HepG2 (cell line): ENCODE results near the gene HSD17B8. TPM values are rescaled to one million over a fixed set of nuclear protein-coding genes. Genes with fewer than 3 reads are reported as not detected.

Source experiments
- ATF7 ChIP-seq, 2 experiments: fragments of 450-650 bp in 1 of 2; sonication (generic) in 1 of 2; formaldehyde crosslinking in 1 of 2; IDR thresholded peaks; 2 replicates each; pipeline versions ENCODE4 v1.4.0 to v1.6.1; 2016 to 2020; ENCODE audit warnings: antibody characterized with exemption in 1 of 2, mild to moderate bottlenecking in 1 of 2, missing genetic modification reagents in 1 of 2
- ATF7-NPFF ChIP-seq: sonication (generic); formaldehyde crosslinking; IDR thresholded peaks from 2 replicates; pipeline ENCODE4 v1.8.1; 2023; ENCODE audit warnings: mild to moderate bottlenecking, low read depth, missing genetic modification reagents, moderate library complexity
- CCDC6 ChIP-seq: sonication (generic); formaldehyde crosslinking; IDR thresholded peaks from 2 replicates; pipeline ENCODE4 v1.8.1; 2022; ENCODE audit warnings: mild to moderate bottlenecking, missing genetic modification reagents, moderate library complexity
- MTA1 ChIP-seq: sonication (generic); formaldehyde crosslinking; IDR thresholded peaks from 2 replicates; pipeline ENCODE4 v1.4.0; 2020; ENCODE audit warnings: missing genetic modification reagents, mild to moderate bottlenecking, borderline replicate concordance
- MYC ChIP-seq: sonication (generic); formaldehyde crosslinking; IDR thresholded peaks from 2 replicates; pipeline ENCODE4 v1.9.0; 2021; ENCODE audit warnings: missing genetic modification reagents, borderline replicate concordance
- NCOR1 ChIP-seq: fragments of 200-600 bp; sonication (generic); IDR thresholded peaks from 2 replicates; pipeline ENCODE4 v1.7.0; 2017; ENCODE audit warnings: antibody characterized with exemption, low read length, borderline replicate concordance
- REL ChIP-seq: sonication (generic); formaldehyde crosslinking; conservative IDR thresholded peaks from 2 replicates; pipeline ENCODE4 v1.8.0; 2022; ENCODE audit warnings: mild to moderate bottlenecking, missing genetic modification reagents, moderate library complexity
- THAP11 ChIP-seq: IDR thresholded peaks from 2 replicates; pipeline ENCODE4 v1.6.1; 2016; ENCODE audit warnings: missing biosample characterization, missing genetic modification reagents
- U2AF2 ChIP-seq: fragments of 200-400 bp; formaldehyde crosslinking; IDR thresholded peaks from 2 replicates; pipeline ENCODE4 v1.6.1; 2017; ENCODE audit warnings: low read depth, mild to moderate bottlenecking, low read length
- XRCC5 ChIP-seq: fragments of 200-400 bp; formaldehyde crosslinking; optimal IDR thresholded peaks from 2 replicates; pipeline ENCODE3; 2017; ENCODE audit warnings: mild to moderate bottlenecking, low read length
- ZFX ChIP-seq: sonication (generic); formaldehyde crosslinking; IDR thresholded peaks from 2 replicates; pipeline ENCODE4 v1.4.0; 2020; ENCODE audit warnings: mild to moderate bottlenecking, low read depth, missing genetic modification reagents, moderate library complexity
- ZKSCAN1 ChIP-seq: fragments of 150-350 bp; IDR thresholded peaks from 2 replicates; pipeline ENCODE4 v1.6.1; 2014; ENCODE audit warnings: low read length
- ZNF441 ChIP-seq: sonication (generic); formaldehyde crosslinking; IDR thresholded peaks from 2 replicates; pipeline ENCODE4 v1.7.0; 2021; ENCODE audit warnings: missing genetic modification reagents, borderline replicate concordance
- ZNF709 ChIP-seq: sonication (generic); formaldehyde crosslinking; IDR thresholded peaks from 2 replicates; pipeline ENCODE4 v1.5.0; 2020; ENCODE audit warnings: mild to moderate bottlenecking, missing genetic modification reagents
- ZNF768 ChIP-seq: sonication (generic); formaldehyde crosslinking; IDR thresholded peaks from 2 replicates; pipeline ENCODE4 v1.4.0; 2020; ENCODE audit warnings: missing genetic modification reagents
- ZNF777 ChIP-seq: sonication (generic); formaldehyde crosslinking; IDR thresholded peaks from 2 replicates; pipeline ENCODE4 v1.4.0; 2020; ENCODE audit warnings: missing genetic modification reagents
- polyA plus RNA-seq, 8 experiments: library from polyadenylated mRNA; depleted of rRNA in 3 of 8; stranded (reverse) in 7 of 8; unstranded in 1 of 8; fragments of >200 nt; fragmentation: Illumina TruSeq in 4 of 8; extraction: Trizol in 4 of 8; gene quantifications; 2 replicates each; pipeline versions ENCODE4 v1.2.1 to v1.2.3, GENCODE V29; 2011 to 2016; ENCODE audit warnings: low read depth in 4 of 8, missing spikeins in 1 of 8, mixed read lengths in 1 of 8; ENCODE audit not compliant: insufficient read depth in 1 of 8
- total RNA-seq, 5 experiments: library from RNA; depleted of rRNA; stranded (reverse); fragments of >200 nt; fragmentation: Illumina TruSeq; extraction: Trizol; gene quantifications; 2 replicates each; pipeline ENCODE4 v1.2.3, GENCODE V29; 2016; ENCODE audit warnings: low read depth in 1 of 5
- TF ChIP-seq, protein P1 (sequence below): sonication (generic); formaldehyde crosslinking; IDR thresholded peaks from 2 replicates; pipeline ENCODE4 v1.4.0; 2020; ENCODE audit warnings: mild to moderate bottlenecking, missing genetic modification reagents
- TF ChIP-seq, protein P2 (sequence below): conservative IDR thresholded peaks from 2 replicates; pipeline ENCODE4 v1.6.1; 2018; ENCODE audit warnings: missing genetic modification reagents
- TF ChIP-seq, protein P3 (sequence below): sonication (generic); formaldehyde crosslinking; IDR thresholded peaks from 2 replicates; pipeline ENCODE4 v1.4.0; 2020; ENCODE audit warnings: missing genetic modification reagents
- TF ChIP-seq, protein P4 (sequence below): sonication (generic); IDR thresholded peaks from 2 replicates; pipeline ENCODE4 v1.6.1; 2016; ENCODE audit warnings: low read depth, borderline replicate concordance

Gene HSD17B8
- total and polyA plus RNA-seq, 2 of the 13 experiments (the other 11 are each of a cell fraction or from before 2014, with no cell fraction given) = 12.6 to 20.1 TPM

DNA sequence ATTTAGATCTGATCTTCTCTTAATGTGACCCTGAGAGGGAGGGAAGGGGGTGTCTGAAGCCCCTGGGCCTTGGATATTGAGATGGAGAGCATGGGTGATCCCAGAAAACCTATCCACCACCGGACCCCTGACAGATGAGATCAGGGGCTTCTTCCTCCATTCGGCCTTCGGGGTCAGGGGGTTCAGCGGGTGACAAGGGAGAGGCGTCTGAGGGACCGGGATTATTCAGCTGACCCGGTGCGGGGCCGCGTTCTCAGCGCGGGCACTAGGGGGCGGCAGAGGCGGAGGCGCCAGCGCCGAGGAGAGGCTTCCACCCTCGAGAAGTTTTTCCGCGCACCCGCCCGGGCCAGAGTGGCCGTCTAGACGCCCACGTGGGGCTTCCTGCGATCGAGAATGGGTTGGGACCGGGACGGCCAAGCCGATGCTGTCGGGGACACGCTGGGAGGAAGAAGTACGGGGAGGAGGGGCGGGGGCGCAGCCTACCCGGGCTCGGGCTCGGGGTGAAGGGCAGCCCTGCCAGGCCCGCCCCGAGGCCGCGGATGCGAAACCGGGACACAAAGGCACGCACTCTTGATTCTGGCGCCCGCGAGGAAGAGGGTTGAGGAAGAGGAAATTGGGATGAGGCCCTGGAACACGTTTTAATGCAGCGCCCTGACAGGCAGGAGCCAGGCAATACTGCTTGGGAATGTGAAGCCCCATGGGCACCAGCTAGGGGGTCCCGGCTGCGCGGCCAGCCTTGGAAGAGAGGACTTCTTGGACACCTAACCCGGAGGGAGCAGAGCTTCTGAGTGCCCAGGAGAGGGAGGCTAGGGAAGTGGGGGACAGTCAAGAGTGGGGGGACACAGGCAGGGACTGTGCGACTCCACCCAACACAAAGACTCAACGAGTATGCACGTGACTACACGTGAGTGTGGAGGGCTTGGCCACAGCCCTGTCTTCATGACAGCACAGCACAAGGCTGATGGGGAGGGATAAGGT, 42.8 kb upstream of the HSD17B8 start (continued):
- TF ChIP-seq, protein P1, sequence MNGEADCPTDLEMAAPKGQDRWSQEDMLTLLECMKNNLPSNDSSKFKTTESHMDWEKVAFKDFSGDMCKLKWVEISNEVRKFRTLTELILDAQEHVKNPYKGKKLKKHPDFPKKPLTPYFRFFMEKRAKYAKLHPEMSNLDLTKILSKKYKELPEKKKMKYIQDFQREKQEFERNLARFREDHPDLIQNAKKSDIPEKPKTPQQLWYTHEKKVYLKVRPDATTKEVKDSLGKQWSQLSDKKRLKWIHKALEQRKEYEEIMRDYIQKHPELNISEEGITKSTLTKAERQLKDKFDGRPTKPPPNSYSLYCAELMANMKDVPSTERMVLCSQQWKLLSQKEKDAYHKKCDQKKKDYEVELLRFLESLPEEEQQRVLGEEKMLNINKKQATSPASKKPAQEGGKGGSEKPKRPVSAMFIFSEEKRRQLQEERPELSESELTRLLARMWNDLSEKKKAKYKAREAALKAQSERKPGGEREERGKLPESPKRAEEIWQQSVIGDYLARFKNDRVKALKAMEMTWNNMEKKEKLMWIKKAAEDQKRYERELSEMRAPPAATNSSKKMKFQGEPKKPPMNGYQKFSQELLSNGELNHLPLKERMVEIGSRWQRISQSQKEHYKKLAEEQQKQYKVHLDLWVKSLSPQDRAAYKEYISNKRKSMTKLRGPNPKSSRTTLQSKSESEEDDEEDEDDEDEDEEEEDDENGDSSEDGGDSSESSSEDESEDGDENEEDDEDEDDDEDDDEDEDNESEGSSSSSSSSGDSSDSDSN (CRISPR knock-in tag) = peak; percentile 76
- TF ChIP-seq ZNF441 (peak; percentile 48; the same call in 1 of the 2 replicates), THAP11 (peak; percentile 36; the same call in 1 of the 2 replicates), MYC (no peak; the same call in 1 of the 2 replicates), U2AF2 (no peak), ZNF777 (CRISPR knock-in tag) (peak; percentile 89), ATF7-NPFF (CRISPR knock-in tag) (0 out of 2 replicates have a peak, but pooled peaks have one; percentile 44), ZNF768 (CRISPR knock-in tag) (peak; percentile 30; the same call in 1 of the 2 replicates), NCOR1 (no peak), ZNF709 (CRISPR knock-in tag) (peak; percentile 68; the same call in 1 of the 2 replicates), REL (CRISPR knock-in tag) (no peak), ZFX (CRISPR knock-in tag) (peak; percentile 73), CCDC6 (CRISPR knock-in tag) (peak; percentile 57; the same call in 1 of the 2 replicates), MTA1 (CRISPR knock-in tag) (peak; percentile 71; the same call in 1 of the 2 replicates), ATF7 (IDR thresholded peaks at IDR 0.05) (no peak), ATF7 (CRISPR knock-in tag; IDR thresholded peaks at IDR 0.05) (no peak), XRCC5 (peak; percentile 96), ZKSCAN1 (no peak)
- TF ChIP-seq, protein P2, sequence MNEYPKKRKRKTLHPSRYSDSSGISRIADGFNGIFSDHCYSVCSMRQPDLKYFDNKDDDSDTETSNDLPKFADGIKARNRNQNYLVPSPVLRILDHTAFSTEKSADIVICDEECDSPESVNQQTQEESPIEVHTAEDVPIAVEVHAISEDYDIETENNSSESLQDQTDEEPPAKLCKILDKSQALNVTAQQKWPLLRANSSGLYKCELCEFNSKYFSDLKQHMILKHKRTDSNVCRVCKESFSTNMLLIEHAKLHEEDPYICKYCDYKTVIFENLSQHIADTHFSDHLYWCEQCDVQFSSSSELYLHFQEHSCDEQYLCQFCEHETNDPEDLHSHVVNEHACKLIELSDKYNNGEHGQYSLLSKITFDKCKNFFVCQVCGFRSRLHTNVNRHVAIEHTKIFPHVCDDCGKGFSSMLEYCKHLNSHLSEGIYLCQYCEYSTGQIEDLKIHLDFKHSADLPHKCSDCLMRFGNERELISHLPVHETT (CRISPR knock-in tag) = no peak
- TF ChIP-seq, protein P3, sequence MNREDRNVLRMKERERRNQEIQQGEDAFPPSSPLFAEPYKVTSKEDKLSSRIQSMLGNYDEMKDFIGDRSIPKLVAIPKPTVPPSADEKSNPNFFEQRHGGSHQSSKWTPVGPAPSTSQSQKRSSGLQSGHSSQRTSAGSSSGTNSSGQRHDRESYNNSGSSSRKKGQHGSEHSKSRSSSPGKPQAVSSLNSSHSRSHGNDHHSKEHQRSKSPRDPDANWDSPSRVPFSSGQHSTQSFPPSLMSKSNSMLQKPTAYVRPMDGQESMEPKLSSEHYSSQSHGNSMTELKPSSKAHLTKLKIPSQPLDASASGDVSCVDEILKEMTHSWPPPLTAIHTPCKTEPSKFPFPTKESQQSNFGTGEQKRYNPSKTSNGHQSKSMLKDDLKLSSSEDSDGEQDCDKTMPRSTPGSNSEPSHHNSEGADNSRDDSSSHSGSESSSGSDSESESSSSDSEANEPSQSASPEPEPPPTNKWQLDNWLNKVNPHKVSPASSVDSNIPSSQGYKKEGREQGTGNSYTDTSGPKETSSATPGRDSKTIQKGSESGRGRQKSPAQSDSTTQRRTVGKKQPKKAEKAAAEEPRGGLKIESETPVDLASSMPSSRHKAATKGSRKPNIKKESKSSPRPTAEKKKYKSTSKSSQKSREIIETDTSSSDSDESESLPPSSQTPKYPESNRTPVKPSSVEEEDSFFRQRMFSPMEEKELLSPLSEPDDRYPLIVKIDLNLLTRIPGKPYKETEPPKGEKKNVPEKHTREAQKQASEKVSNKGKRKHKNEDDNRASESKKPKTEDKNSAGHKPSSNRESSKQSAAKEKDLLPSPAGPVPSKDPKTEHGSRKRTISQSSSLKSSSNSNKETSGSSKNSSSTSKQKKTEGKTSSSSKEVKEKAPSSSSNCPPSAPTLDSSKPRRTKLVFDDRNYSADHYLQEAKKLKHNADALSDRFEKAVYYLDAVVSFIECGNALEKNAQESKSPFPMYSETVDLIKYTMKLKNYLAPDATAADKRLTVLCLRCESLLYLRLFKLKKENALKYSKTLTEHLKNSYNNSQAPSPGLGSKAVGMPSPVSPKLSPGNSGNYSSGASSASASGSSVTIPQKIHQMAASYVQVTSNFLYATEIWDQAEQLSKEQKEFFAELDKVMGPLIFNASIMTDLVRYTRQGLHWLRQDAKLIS (CRISPR knock-in tag) = no peak
- TF ChIP-seq, protein P4, sequence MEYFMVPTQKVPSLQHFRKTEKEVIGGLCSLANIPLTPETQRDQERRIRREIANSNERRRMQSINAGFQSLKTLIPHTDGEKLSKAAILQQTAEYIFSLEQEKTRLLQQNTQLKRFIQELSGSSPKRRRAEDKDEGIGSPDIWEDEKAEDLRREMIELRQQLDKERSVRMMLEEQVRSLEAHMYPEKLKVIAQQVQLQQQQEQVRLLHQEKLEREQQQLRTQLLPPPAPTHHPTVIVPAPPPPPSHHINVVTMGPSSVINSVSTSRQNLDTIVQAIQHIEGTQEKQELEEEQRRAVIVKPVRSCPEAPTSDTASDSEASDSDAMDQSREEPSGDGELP = peak; percentile 49; the same call in 1 of the 2 replicates
